ENCODE measurements around the gene ADGRD1.

The ADGRD1 gene

DNA sequence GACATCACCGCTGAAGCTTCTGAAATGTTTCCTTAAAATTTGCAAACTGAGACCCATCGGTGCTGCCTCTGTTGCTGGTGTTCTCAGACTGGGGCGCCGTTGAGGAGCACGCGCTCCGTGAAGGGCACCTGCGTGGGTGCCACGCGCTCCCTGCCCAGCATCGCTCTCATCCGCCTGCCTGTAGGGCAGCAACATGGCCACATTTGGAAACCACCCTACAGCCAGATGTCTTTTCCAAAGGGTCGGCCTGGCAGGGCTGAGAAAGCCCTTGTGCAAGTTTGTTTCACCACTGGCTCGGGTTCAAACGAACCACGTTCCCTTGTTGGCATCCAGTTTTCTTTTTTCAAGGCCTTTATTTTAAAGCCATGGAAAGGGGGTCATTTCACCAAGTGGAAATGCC is 13.9 kb downstream of the ADGRD1 start:
- no peak for DNase-seq

GRCh38 chr12:130968611-130969010 is 14.9 kb downstream of the ADGRD1 start:
- DNase-seq: no peak

- no peak for DNase-seq
Measured at GRCh38 chr12:130969223-130969622, 15.5 kb downstream of the ADGRD1 start.

DNA sequence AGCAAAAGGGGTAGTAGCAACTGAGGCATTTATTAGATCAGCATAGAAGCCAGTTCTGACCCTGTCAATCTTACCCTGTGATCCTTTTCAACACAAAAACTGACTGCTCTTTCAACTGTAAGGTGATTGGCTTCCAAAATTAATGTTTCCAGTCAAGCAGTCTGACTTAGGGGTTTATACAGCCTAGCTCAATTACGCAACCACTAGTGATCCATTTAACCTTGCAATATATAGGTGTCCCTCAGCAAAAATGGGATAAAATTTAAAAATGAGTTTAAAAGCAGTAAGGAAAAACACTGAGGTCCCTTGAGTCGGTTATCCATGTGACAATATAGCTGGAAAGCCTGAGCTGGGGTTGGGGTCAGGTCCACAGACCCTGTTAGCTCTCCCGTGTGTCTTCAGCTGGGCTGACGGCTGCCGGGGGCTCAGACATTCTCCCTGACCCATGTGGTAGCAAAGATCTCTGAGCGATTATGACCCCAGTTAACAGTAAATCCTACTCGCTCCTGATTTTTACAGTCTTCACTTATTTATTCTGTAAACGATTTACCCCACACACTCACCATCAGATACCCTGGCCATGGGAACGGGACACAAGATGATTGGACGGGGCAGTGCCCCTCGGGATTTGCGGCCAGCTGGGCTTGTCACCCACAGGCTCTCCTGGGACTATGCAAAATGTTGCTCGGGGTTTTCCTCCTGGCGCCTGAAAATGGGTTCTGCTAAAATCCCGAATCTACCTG is 16.6 kb downstream of the ADGRD1 start:
- DNase-seq: no peak

DNA sequence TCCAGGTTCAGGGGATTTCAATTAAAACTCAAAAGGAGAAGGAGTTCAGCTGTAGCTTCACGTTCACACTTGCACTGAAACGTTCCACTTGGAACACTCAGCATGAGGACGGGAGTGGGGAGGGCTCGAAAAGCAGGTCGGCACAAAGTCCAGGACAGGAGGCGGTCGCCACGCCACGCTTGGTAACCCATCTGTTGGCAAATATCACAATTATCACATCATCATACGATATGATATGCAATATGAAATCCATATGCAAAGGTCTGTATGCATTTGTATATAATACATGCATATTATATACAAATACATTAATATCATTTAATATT is 17.2 kb downstream of the ADGRD1 start:
- DNase-seq: no peak

DNA sequence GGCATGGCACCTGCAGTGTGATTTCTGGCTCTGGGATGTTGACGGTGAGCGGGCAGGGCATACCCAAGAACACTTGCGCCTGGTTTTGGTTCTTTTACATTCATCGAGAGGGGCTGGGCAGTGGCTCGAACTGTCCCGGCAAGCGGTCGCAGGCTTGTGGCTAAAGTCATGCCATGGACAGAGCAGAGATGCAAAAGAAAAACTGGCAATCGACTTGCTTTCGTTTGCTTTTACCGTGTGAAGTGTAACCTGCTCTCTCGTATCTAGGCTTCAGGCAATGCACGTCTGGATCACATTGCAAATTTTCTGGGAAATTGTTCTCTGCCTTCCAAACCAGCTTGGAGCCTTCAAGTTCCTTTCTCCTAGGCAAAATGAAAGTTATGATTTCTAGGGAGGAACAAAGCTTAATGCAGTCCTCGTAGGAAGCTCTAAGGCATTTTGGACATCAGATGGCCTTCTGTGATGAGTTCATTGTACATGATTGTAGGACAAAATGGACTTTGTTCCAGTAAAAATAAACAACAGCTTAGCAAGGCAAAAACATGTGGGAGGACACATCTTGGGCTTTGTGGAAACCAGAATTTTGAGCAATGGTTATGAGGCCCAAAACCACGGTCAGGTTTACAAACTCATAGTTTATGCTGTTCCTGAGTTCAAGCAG is 18.3 kb downstream of the ADGRD1 start:
- DNase-seq: no peak

DNA sequence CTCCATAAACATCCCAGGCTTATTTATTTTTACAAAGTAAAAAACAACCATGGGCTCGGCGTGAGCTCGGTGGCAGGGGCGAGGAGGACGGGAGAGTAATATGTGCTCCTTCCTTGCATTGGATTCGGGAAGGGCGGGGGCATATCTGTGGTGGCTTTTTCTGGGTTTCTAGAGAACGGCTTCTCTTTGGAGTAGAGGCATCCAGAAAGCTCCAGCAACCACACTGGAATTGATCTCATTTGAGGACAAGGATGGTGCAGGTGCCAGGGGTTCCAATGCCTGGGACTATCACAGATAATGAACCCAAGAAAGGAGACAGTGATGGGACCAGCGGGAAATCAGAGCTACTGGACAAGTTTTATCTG is 18.9 kb downstream of the ADGRD1 start:
- DNase-seq: no peak

DNA sequence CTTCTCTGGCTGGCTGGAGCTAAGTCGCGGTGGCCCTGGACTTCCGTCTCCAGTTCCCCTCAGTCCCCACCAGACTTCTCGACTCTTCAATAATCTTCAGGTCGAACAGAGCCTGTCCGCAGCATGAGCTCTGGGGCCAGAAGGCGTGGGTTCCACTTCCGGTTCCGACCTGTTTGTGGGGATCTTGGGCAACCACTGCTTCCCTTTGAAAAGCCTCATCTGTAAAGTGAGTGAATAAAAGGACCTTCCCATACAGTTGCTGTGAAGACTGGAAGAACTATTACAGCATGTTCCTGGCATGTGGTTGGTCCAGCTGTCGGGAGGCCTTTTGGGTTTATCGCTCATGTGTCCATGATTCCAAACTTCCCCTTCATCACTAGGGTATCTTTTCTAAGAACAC is 19.4 kb downstream of the ADGRD1 start:
- DNase-seq: no peak

- DNase-seq: no peak
Measured at GRCh38 chr12:130973906-130974305, 20.2 kb downstream of the ADGRD1 start.

DNA sequence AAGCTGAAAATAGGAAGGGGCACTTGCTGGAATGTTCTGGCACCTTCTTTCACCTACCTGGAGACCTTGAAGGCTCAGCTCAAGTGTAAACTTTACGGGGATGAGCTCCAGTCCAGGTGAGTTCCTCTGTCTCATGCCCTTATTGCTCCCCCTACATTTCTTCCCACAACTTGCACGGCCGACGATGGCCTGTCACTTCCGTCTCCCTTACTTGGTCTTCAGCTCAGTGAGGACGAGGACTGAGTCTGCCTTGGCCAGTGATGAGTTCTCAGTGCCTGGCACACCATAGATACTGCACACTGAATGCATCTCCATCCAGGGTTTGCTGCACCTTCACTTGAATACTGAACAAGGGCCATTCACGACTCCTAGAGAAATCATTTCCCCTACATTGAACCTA is 21.4 kb downstream of the ADGRD1 start:
- no peak for DNase-seq

- DNase-seq: no peak
Measured at GRCh38 chr12:130976171-130976720, 22.5 kb downstream of the ADGRD1 start.

- DNase-seq: no peak
Measured at GRCh38 chr12:130977046-130977742, 23.5 kb downstream of the ADGRD1 start.

GRCh38 chr12:130977743-130978095 is 24.0 kb downstream of the ADGRD1 start:
- DNase-seq: no peak

DNA sequence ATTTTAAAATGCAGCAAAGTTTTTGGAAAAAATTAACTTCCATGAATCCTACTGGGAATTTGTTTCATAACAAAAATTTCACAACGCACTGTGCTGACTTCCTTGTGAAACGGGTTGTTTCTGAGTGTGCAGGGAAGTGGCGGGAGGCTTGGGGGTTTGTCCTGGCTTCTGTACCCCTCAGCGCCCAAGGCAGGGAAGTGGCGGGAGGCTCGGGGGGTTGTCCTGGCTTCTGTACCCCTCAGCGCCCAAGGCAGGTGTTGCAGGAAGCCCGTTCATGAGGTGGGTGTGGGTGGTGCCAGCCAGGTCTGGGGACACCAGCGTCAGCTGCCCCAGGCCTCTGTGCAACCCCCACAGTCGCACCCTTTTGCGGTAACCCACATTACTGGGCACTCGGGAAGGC is 25.1 kb downstream of the ADGRD1 start:
- no peak for DNase-seq

DNA sequence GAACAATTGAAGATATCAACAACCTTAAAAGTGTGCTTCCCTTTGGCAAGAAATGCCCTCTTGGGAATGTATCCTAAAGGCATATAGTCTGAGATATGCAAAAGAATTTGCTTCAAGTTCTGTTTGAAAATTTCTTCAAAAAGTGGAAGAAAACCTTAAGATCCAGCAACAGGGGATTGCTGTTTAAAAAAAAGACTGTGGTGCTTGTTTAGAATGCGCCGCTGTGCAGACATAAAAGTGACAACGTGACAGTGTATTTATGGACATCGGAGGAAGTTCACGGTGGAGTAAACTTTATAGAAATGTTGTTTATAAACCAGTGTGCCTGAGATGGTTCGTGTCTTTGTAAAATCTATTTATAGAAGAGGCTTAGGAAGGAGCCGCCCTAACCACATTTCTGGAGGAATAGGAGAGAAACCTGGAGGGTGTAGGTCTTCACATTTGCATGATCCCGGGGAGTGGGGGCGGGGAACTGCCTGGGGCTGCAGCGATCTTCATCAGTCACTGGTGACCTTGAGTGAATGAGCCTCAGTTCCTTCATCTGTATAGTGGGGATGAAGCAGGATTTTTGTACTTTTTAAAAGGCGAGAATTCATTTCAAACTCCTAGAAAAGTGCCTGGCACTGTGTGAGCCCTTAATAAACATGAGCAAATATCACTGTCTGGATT is 27.5 kb downstream of the ADGRD1 start:
- no peak for DNase-seq

DNA sequence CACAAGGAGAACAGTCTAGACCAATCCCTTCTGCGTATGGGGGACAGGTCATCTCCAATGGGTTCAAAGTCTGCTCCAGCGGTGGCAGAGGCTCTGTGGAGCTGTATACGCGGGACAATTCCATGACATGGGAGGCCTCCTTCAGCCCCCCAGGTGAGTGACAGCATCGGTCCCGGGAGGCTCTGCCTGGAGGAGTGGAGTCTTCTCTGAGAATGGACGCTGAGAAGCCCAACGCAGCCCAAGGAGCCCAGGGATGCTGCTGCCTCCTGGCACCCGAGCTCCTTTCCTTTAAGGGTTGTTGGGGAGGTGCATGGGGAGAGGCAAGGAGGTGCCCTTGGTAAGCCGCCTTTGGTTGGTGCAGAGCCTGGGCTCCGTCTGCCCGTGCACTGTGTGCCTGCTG is 28.2 kb downstream of the ADGRD1 start:
- DNase-seq: no peak

DNA sequence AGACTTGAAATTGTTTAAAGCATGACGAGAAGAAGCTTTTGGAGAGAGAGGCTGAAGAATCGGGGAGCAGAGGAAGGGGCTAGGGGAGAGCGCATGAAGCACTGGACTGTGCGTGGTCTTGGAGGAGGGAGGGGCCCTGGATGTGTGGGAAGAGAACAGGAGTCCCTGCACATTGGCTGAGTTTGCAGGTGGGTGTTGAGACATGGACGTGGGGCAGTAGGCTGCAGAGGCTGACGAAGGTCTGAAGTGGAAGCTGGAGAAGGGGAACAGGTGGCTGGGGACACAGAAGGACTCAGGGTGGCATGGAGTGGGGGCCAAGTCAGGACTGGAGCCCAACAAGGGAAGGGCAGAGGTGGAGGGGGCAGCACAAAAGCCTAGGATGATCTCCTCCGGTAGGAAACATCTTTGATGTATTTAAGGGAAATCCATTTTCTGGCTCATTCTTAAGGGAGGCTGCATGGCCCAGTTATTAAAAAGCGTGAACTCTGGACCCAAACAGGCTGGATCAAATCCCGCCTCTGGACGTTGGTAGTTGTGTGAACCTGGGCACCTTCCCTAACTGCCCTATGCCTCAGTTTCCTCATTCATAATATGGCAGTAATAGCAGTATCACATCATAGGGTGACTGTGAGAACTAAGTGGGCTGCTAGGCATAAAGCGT is 29.0 kb downstream of the ADGRD1 start:
- no peak for DNase-seq

GRCh38 chr12:130983328-130984017 is 29.8 kb downstream of the ADGRD1 start:
- no peak for DNase-seq

DNA sequence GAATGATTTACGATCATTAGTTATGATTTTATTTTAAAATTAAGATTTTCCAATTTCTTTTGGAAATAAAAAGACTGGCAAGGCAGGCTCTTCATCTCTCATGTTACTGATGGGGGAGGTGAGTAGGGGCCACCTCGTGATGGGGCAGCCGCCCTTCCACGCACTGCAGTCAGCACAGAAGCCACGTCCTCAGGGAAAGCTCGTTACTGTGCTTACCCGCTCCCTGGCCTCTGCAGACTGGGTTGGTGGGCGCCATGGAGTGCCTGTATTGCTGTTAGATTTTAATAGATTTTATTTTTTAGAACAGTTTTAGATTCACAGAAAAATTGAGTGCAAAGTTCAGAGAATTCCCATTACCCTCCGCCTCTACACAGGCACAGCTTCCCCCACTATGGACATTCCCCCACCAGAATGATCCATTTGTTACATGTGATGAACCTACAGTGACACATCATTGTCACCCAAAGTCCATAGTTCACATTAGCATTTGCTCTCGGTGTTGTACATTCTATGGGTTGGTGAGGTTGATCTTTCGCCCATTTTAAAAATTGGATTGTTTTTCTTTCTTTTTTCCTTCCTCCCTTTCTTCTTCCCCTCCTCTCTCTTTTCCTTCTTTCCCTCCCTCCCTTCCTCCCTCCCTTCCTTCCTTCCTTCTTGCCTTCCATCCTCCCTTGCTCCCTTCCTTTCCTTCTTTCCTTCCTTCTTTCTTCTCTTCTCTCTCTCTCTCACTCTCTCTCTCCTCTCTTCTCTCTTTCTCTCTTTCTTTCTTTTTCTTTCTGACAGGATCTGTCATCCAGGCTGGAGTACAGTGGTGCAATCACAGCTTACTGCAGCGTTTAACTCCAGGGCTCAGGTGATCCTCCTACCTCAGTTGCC is 30.7 kb downstream of the ADGRD1 start:
- DNase-seq: no peak

DNA sequence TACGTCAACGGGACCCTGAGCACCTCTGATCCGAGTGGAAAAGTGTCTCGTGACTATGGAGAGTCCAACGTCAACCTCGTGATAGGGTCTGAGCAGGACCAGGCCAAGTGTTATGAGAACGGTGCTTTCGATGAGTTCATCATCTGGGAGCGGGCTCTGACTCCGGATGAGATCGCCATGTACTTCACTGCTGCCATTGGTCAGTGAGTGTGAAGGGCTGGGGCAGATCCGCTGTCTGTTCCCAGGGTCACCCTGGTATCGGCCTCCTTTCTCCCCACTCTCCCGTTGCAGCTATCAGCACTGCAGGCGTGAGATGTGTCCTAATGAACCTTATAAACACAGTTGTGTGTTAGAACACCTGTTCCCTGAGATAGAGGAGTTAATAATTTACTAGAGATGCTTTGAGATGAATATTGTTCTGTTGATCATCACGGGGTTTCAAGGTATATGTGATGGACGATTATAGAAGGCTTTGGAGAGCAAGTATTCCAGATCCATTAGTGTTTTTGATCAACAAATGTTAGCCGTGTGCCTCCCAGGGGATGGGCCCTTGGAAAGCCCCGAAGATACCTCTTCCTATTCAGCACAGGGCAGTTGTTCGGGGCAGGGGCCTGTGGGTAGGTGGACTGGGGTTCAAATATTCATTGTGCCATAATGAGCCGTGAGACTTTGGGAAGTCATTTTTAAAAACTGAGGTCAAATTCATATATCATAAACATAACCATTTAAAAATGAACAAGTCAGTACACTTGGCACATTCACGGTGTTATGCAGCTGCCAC is 33.6 kb downstream of the ADGRD1 start:
- DNase-seq: no peak

DNA sequence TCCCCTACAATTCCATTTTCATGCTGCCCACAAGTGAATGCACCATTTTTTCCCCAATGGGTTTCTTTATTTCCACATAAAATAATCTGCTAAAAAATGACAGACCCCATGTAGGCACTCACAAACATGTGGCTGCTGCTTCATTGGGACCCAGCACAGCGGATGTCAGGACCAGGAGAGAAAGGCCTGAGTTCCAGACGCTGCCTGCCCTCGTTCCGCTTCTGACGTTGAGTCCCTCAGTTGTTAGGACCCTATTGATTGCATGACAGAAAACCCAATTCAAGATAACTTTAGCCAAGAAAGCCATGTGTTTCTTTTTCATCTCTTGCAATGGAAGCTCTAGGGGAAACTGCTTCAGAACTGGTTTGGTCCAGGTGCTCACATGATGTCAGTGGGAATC is 34.6 kb downstream of the ADGRD1 start:
- DNase-seq: no peak
